Transverse colon (tissue), 4 donors: ENCODE data around the gene MKLN1. TPM values are rescaled to one million over a fixed set of nuclear protein-coding genes. Genes with fewer than 3 reads are reported as not detected.

Experiments
- DNase-seq: peaks from one replicate; pipeline ENCODE4 v3.0.0-alpha.2; 2019
- H3K27ac ChIP-seq, 4 donors: fragments of 200-600 bp; sonication (generic); 2 replicates each; pipeline ENCODE4 v1.5.1; 2016 to 2018; ENCODE audit warnings: inconsistent platforms in 4 of 4
- H3K27me3 ChIP-seq: fragments of 200-600 bp; sonication (generic); 2 replicates; pipeline ENCODE4 v1.5.1; 2017; ENCODE audit warnings: inconsistent platforms
- H3K36me3 ChIP-seq, 4 donors: fragments of 200-600 bp; sonication (generic); 2 replicates each; pipeline ENCODE4 v1.5.1; 2017 to 2019; ENCODE audit warnings: inconsistent platforms in 4 of 4
- H3K4me1 ChIP-seq, 4 donors: fragments of 200-600 bp; sonication (generic); 2 replicates each; pipeline ENCODE4 v1.5.1; 2017 to 2020; ENCODE audit warnings: inconsistent platforms in 4 of 4
- H3K4me3 ChIP-seq, 4 donors: fragments of 200-600 bp; sonication (generic); 1 replicate in 1 of 4; 2 replicates in 3 of 4; pipeline versions ENCODE4 v1.5.1 to v1.6.1; 2017 to 2019; ENCODE audit warnings: inconsistent platforms in 4 of 4
- H3K9me3 ChIP-seq, 2 donors: fragments of 200-600 bp; sonication (generic); 2 replicates each; pipeline ENCODE4 v1.5.1; 2017 to 2019; ENCODE audit warnings: inconsistent platforms in 2 of 2
- CTCF ChIP-seq, 5 experiments: fragments of 200-600 bp in 3 of 5; fragments of 450-650 bp in 2 of 5; sonication (generic) in 3 of 5; IDR thresholded peaks; 1 replicate in 2 of 5; 2 replicates in 3 of 5; pipeline ENCODE4 v1.5.1; 2016 to 2017; ENCODE audit warnings: antibody characterized with exemption in 5 of 5, inconsistent platforms in 3 of 5, mild to moderate bottlenecking in 2 of 5, moderate library complexity in 1 of 5
- EP300 ChIP-seq: sonication (generic); formaldehyde crosslinking; IDR thresholded peaks from one replicate; pipeline ENCODE4 v1.6.1; 2017; ENCODE audit warnings: antibody characterized with exemption, low read depth
- POLR2A ChIP-seq: fragments of 450-650 bp; IDR thresholded peaks from one replicate; pipeline ENCODE4 v1.6.1; 2016; ENCODE audit warnings: antibody characterized with exemption, mild to moderate bottlenecking, moderate library complexity
- POLR2AphosphoS5 ChIP-seq, 3 donors: sonication (generic); formaldehyde crosslinking; IDR thresholded peaks; one replicate each; pipeline ENCODE4 v1.6.1; 2016; ENCODE audit warnings: antibody characterized with exemption in 3 of 3
- WGBS, 2 donors: methylation state at CpG; one replicate each; pipeline ENCODE4 v1.1.5; 2018; ENCODE audit warnings: low coverage in 1 of 2; 5-methylcytosine and 5-hydroxymethylcytosine counted together
- in situ Hi-C, 4 donors: fragments of 200-750 bp; cut with MboI; loops; one replicate each; pipeline versions ENCODE4 v1.15.0 to v1.15.1; 2017; ENCODE audit warnings: low sequenced_read_pairs in 3 of 4, low pct_ligation_motif_present in 1 of 4, low pct_unique_long_range_greater_than_20kb in 1 of 4
- intact Hi-C: fragments of 100-400 bp; cut with DNase I; formaldehyde crosslinking; loops from one replicate; pipeline ENCODE4 v1.15.1; 2023; ENCODE audit warnings: low total_unique reads
- total RNA-seq, 4 donors: library from RNA; depleted of rRNA; stranded (reverse); fragments of >200 nt; gene quantifications; one replicate each; pipeline ENCODE4 v1.1.0, GENCODE V29; 2016

Gene MKLN1
- total RNA-seq, 4 donors from 2014 or later: 30.7 to 87.0 (median 48.6) TPM

GRCh38 chr7:131467788-131468187, 140.1 kb downstream of the MKLN1 start:
- Histone ChIP-seq H3K9me3 (no peaks in the 10 kb centered on the region), H3K27ac (no peak overlapping the region), H3K36me3 (peaks cover 0 to 89% (median 21%) of the 10 kb centered on the region in 4 donors), H3K27me3 (no peaks in the 10 kb centered on the region), H3K4me3 (no peak overlapping the region), H3K4me1 (no peaks in the 10 kb centered on the region)
- no peak for DNase-seq
- TF ChIP-seq EP300 (no peak), POLR2A (no peak), POLR2AphosphoS5 (IDR thresholded peaks at IDR 0.05) (no peak), CTCF (IDR thresholded peaks at IDR 0.05) (no peak)
- WGBS, 2 donors: 96% methylated on average over 4 to 5 of the region's 5 CpGs
- intact Hi-C loops (no loop called here), in situ Hi-C loops (no loop called here)

DNA sequence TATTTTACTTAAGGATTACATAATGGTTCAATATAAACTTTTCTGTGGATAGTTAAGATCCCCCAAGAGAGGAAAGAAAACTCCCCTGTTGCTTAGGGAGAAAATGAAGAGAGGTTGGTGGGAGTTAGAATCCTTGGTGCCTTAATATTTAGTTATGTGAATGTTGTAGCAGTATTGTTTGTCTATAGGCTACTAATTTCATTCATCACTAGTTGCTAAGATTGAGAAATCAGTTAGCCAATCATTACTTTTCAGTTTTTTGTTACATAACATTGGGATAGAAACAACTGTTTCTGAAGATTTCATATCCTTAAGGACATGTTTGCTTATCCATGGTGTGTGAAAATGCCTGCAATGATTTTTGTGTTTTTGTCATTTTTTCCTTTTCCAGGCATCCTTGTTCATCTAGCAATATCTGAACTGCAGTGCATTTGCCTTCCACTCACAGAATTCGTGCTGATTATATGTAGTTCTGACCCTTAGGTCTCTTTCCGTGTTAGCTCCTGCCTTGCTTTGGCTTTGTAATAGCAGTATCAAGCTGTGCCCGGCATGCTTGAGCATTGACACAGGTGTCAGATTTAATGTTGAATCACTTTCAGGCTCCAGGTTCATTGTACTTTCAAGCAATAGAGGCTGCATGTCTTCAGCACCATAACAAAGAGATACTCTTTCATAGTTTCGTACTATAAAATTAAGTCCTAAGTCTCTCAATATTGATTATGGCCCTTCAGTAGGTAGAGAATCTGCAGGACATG, 143.8 kb downstream of the MKLN1 start:
- H3K27me3 ChIP-seq: no peaks in the 10 kb centered on the region
- DNase-seq: no peak
- H3K4me1 ChIP-seq: no peaks in the 10 kb centered on the region
- no peaks in the 10 kb centered on the region for H3K9me3 ChIP-seq
- H3K36me3 ChIP-seq: peaks cover 0 to 58% (median 7%) of the 10 kb centered on the region in 4 donors
- no peak overlapping the region for H3K27ac ChIP-seq
- intact Hi-C loops (no loop called here), in situ Hi-C loops (no loop called here)
- TF ChIP-seq POLR2A (no peak), CTCF (IDR thresholded peaks at IDR 0.05) (no peak)
- 83 to 94% methylated on average over 2 to 4 of the region's 4 CpGs for WGBS, 2 donors
- H3K4me3 ChIP-seq: no peak overlapping the region

DNA sequence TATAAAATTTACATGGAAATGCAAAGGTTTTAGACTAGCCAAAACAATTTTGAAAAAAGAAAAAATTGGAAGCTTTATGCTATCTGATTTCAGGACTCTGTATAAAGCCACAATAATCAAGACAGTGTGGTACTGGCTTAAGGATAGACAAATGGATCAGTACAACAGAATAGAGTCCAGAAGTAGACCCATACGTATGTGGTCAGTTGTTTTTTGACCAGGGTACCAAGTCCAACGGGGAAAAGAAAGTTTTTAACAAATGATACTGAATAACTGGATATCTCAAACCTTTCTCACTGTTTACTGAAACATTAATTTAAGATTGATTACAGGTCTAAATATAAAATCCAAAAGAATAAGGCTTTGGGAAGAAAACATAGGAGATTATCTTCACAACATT, 149.1 kb downstream of the MKLN1 start:
- no peaks in the 10 kb centered on the region for H3K9me3 ChIP-seq
- no peaks in the 10 kb centered on the region for H3K4me1 ChIP-seq
- no peak overlapping the region for H3K4me3 ChIP-seq
- TF ChIP-seq EP300 (no peak), POLR2AphosphoS5 (IDR thresholded peaks at IDR 0.05) (no peak), POLR2A (no peak)
- H3K27ac ChIP-seq: no peak overlapping the region
- in situ Hi-C loops: no loop called here
- no peak for DNase-seq
- intact Hi-C loops: loop anchor here (2.0 kb wide), 1 partner anchor 26 kb away; no protein-coding TSS in a partner anchor
- WGBS, 2 donors: 90 to 94% methylated on average over 2 of the region's 2 CpGs
- H3K36me3 ChIP-seq: peaks cover 0 to 21% (median 0%) of the 10 kb centered on the region in 4 donors
- H3K27me3 ChIP-seq: no peaks in the 10 kb centered on the region

DNA sequence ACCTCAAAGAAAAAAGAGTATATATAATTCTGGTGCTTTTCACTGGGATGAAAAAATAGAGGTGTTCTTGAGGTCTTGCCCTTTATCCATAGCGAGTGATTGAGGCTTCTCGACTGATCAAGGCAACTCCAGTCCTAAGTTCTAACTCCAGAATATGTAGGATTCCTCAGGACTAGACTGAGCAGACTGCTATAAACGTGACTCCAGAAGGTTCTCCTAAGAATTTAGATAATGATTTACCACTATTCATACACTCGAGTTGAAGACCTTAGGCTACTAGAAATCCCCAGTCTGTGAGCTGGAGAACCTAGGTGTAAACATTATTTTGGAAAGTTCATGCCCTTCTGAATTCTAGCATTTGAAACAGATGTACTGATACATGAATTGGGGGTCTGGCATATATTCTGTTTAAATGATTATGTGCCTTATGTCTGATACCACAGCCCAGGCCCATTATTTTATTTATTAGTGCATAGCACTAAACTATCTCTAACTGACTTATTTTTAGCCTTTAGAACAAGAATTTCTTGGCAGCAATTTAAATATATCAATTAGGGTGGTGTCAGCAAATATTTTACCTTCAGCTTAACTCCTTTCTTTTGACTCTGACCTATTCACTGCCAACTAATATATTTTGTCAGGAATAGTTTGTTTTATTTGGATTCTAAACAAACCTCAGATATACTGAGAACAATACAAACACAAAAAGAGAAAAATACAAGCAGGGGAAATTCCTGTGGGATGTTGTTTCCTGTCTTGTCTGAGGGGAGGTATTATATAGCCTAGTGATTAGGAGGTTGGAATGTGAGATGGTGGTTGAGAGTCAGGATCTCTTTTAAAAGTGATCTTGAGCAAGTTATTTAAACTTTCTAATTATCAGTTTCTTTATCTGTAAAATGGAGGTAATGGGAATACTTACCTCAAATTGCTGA, 153.0 kb downstream of the MKLN1 start:
- no peak for DNase-seq
- H3K4me3 ChIP-seq: no peak overlapping the region
- no peaks in the 10 kb centered on the region for H3K4me1 ChIP-seq
- H3K27ac ChIP-seq: no peak overlapping the region
- H3K36me3 ChIP-seq: peaks cover 0 to 23% (median 0%) of the 10 kb centered on the region in 4 donors
- 50% methylated on average over 4 of the region's 4 CpGs; no CpG with 5 or more reads in 1 of the 2 donors for WGBS, 2 donors
- in situ Hi-C loops: no loop called here
- H3K9me3 ChIP-seq: no peaks in the 10 kb centered on the region
- no peak for TF ChIP-seq EP300
- intact Hi-C loops: no loop called here
- H3K27me3 ChIP-seq: no peaks in the 10 kb centered on the region

GRCh38 chr7:131482800-131483199, 155.1 kb downstream of the MKLN1 start:
- intact Hi-C loops (no loop called here), in situ Hi-C loops (no loop called here)
- no peaks in the 10 kb centered on the region for H3K9me3 ChIP-seq
- H3K4me1 ChIP-seq: no peaks in the 10 kb centered on the region
- H3K36me3 ChIP-seq: peaks cover 0 to 19% (median 3%) of the 10 kb centered on the region in 4 donors
- TF ChIP-seq POLR2A: no peak
- no peak for TF ChIP-seq POLR2AphosphoS5 (IDR thresholded peaks at IDR 0.05)
- TF ChIP-seq EP300: no peak
- no peak for TF ChIP-seq CTCF (IDR thresholded peaks at IDR 0.05)
- H3K4me3 ChIP-seq: no peak overlapping the region
- WGBS, 2 donors: 92 to 100% methylated on average over 1 to 2 of the region's 2 CpGs
- DNase-seq: no peak
- no peaks in the 10 kb centered on the region for H3K27me3 ChIP-seq
- no peak overlapping the region for H3K27ac ChIP-seq
